DOHH2 (cell line): ENCODE measurements around the gene SEL1L.

Experiments used
- H3F3A ChIP-seq: fragments of 200-600 bp; sonication (generic), shearing (Covaris generic); 2 replicates; pipeline ENCODE4 v1.6.0; 2016; ENCODE audit warnings: antibody characterized with exemption, mild to moderate bottlenecking; ENCODE audit not compliant: control insufficient read depth, insufficient read depth
- H3K27ac ChIP-seq: fragments of 200-600 bp; sonication (generic); 2 replicates; pipeline ENCODE4 v1.5.1; 2014; ENCODE audit warnings: low read depth, mild to moderate bottlenecking, low read length, moderate library complexity
- H3K27me3 ChIP-seq: fragments of 200-600 bp; sonication (generic); 2 replicates; pipeline ENCODE4 v1.6.1; 2014; ENCODE audit warnings: mild to moderate bottlenecking, low read length, mixed read lengths; ENCODE audit not compliant: control insufficient read depth
- H3K36me3 ChIP-seq: fragments of 200-600 bp; sonication (generic); 2 replicates; pipeline ENCODE4 v1.6.1; 2014; ENCODE audit warnings: mild to moderate bottlenecking, low read length, moderate library complexity, mixed read lengths; ENCODE audit not compliant: control insufficient read depth
- H3K4me1 ChIP-seq: fragments of 200-600 bp; sonication (generic); 2 replicates; pipeline ENCODE4 v1.6.1; 2014; ENCODE audit warnings: mild to moderate bottlenecking, low read length, mixed read lengths; ENCODE audit not compliant: control insufficient read depth
- H3K4me2 ChIP-seq: fragments of 200-600 bp; sonication (generic); 2 replicates; pipeline ENCODE4 v1.6.0; 2014; ENCODE audit warnings: mild to moderate bottlenecking, low read length, moderate library complexity
- H3K4me3 ChIP-seq: fragments of 200-600 bp; sonication (generic); 2 replicates; pipeline ENCODE4 v1.5.1; 2014; ENCODE audit warnings: mild to moderate bottlenecking, low read length, mixed read lengths
- H3K79me2 ChIP-seq: fragments of 200-600 bp; sonication (generic); 2 replicates; pipeline ENCODE4 v1.6.1; 2014; ENCODE audit warnings: mild to moderate bottlenecking, low read length, mixed read lengths; ENCODE audit not compliant: control insufficient read depth
- H3K9me2 ChIP-seq: fragments of 200-600 bp; sonication (generic); replicated peaks from 2 replicates; pipeline ENCODE4 v1.6.1; 2014; ENCODE audit warnings: mild to moderate bottlenecking, low read length, mixed read lengths; ENCODE audit not compliant: control insufficient read depth
- H3K9me3 ChIP-seq: fragments of 200-600 bp; sonication (generic); 2 replicates; pipeline ENCODE4 v1.6.1; 2014; ENCODE audit warnings: antibody characterized with exemption, low read length, mixed read lengths; ENCODE audit not compliant: control insufficient read depth, insufficient read depth
- H4K20me1 ChIP-seq: fragments of 200-600 bp; sonication (generic); 2 replicates; pipeline ENCODE4 v1.6.0; 2014; ENCODE audit warnings: low read depth, mild to moderate bottlenecking, antibody characterized with exemption, low read length, moderate library complexity; ENCODE audit not compliant: control insufficient read depth, insufficient read depth
- EZH2phosphoT487 ChIP-seq: fragments of 200-600 bp; sonication (generic); IDR thresholded peaks from 2 replicates; pipeline ENCODE4 v1.6.1; 2017; ENCODE audit warnings: borderline replicate concordance, mild to moderate bottlenecking, antibody characterized with exemption, low read length, moderate library complexity, mixed read lengths
- TF ChIP-seq, protein P1 (sequence below): fragments of 200-600 bp; sonication (generic); IDR thresholded peaks from one replicate; pipeline ENCODE4 v1.5.1; 2014; ENCODE audit warnings: antibody characterized with exemption, mild to moderate bottlenecking, low read depth, low read length; ENCODE audit not compliant: poor library complexity, severe bottlenecking

Gene SEL1L

DNA sequence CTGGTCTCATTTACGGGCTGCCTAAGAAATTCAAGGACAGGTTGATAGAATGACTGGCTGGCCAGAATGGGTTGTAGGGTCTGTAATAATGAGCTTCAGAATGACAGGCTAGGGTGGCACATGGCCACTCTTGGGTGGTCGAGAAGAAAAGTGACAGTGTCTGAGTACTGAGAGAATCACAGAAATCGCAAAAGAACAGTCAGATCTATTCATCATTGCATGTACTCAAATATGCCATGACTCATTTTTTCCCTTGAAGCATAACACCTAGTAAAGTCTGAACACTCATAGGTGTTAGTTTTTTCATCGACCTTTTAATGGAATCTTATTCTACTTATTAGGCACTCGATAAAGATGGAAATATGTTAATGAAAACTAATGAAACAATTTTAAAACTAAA is 37.8 kb upstream of the SEL1L start:
- TF ChIP-seq, protein P1, sequence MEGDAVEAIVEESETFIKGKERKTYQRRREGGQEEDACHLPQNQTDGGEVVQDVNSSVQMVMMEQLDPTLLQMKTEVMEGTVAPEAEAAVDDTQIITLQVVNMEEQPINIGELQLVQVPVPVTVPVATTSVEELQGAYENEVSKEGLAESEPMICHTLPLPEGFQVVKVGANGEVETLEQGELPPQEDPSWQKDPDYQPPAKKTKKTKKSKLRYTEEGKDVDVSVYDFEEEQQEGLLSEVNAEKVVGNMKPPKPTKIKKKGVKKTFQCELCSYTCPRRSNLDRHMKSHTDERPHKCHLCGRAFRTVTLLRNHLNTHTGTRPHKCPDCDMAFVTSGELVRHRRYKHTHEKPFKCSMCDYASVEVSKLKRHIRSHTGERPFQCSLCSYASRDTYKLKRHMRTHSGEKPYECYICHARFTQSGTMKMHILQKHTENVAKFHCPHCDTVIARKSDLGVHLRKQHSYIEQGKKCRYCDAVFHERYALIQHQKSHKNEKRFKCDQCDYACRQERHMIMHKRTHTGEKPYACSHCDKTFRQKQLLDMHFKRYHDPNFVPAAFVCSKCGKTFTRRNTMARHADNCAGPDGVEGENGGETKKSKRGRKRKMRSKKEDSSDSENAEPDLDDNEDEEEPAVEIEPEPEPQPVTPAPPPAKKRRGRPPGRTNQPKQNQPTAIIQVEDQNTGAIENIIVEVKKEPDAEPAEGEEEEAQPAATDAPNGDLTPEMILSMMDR: no peak
- TF ChIP-seq EZH2phosphoT487: no peak
- Histone ChIP-seq H3K9me3 (no peaks in the 10 kb centered on the region), H3K27ac (no peak overlapping the region), H3K4me2 (no peak overlapping the region), H3K9me2 (no peaks in the 10 kb centered on the region), H3F3A (no peaks in the 10 kb centered on the region), H4K20me1 (no peaks in the 10 kb centered on the region), H3K4me3 (no peak overlapping the region), H3K36me3 (no peaks in the 10 kb centered on the region), H3K27me3 (peaks cover 4% of the 10 kb centered on the region; the same call in 1 of the 2 replicates), H3K4me1 (no peaks in the 10 kb centered on the region), H3K79me2 (no peaks in the 10 kb centered on the region)

DNA sequence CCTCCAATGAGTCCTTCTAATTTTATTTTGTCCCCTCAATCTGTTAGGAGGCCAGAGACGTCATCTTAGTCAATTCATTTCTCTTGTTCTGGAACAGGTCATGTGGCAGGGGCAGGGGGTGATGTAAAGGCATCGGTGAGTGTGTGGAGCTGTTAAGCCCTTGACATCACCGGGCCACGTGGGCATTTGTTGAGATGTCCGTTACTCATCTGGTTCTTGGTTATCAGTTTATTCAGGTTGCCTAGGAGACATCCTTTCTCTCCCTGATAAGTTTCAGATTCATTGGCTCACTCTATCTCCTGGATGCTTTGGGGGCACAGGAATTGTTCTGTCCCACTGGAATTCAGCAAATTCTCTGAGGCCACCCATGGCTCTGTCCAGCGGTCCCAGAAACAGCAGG is 33.6 kb upstream of the SEL1L start:
- no peak overlapping the region for H3K4me2 ChIP-seq
- TF ChIP-seq EZH2phosphoT487: no peak
- TF ChIP-seq, protein P1: no peak
- H3K4me3 ChIP-seq: no peak overlapping the region
- no peaks in the 10 kb centered on the region for H3K9me3 ChIP-seq
- no peaks in the 10 kb centered on the region for H3K27me3 ChIP-seq
- no peak overlapping the region for H3K27ac ChIP-seq
- H3K79me2 ChIP-seq: no peaks in the 10 kb centered on the region
- no peaks in the 10 kb centered on the region for H3K4me1 ChIP-seq
- H4K20me1 ChIP-seq: no peaks in the 10 kb centered on the region
- no peaks in the 10 kb centered on the region for H3K9me2 ChIP-seq
- no peaks in the 10 kb centered on the region for H3K36me3 ChIP-seq
- H3F3A ChIP-seq: no peaks in the 10 kb centered on the region

DNA sequence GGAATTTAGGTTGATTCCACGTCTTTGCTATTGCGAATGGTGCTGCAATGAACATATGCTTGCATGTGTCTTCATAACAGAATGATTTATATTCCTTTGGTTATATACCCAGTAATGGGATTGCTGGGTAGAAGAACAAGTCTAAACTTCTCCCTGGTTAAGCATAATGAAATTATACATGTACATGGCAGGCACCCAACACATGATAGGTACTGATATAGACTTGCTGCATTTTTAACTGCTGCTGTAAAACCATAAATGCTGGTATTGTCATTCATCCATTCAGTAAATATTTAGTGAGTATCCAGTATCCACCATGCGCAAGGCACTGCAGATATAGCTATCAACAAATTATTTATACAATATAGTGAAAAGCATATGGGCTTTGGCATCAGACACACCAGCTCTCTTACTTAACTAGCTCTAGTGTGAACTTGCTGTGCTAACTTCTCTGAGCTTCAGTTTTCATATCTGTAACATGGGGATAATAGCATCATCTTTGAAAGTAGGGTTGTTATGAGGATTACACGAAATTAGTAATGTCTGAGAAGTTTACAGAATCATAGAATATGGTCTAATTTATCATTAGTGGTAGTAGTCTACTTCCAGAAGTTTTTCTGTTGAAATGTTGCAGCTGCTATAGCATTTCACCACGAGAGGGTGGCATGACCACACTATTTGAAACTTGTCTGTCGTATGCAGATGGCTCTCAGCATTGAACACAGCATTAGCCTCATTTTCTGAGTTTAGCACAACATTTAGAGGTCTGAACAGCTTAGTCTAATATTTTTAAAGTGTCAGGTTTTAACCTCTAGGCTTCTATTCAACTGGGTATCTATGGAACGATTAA is 32.0 kb upstream of the SEL1L start:
- Histone ChIP-seq H3K27ac (no peak overlapping the region), H3K9me3 (no peaks in the 10 kb centered on the region), H4K20me1 (no peaks in the 10 kb centered on the region), H3K79me2 (no peaks in the 10 kb centered on the region), H3K36me3 (no peaks in the 10 kb centered on the region), H3K4me3 (no peak overlapping the region), H3K27me3 (no peaks in the 10 kb centered on the region), H3K9me2 (no peaks in the 10 kb centered on the region), H3K4me1 (no peaks in the 10 kb centered on the region), H3F3A (no peaks in the 10 kb centered on the region), H3K4me2 (no peak overlapping the region)
- no peak for TF ChIP-seq EZH2phosphoT487
- TF ChIP-seq, protein P1: peak; percentile 62
